GM19023 (cell line): ENCODE results near the gene LYPD1.
"Not testable (repeated sequence)": the region's sequence is repeated elsewhere in the genome, so short reads cannot be mapped to it uniquely, and the experiment has no call there.

Experiments
- ATAC-seq: cut with Tn5 transposase; IDR thresholded peaks from one replicate; pipeline ENCODE4 v1.9.1; 2021; ENCODE audit warnings: mild to moderate bottlenecking, moderate library complexity; ENCODE audit not compliant: unreplicated experiment

The LYPD1 gene

GRCh38 chr2:132669908-132670495 lies at the start of gene LYPD1:
Gene LYPD1, minus strand, starts transcription at chr2:132670205. Its CDS starts 273 bp downstream, at chr2:132669932.
- ATAC-seq = no peak

GRCh38 chr2:132719480-132719879 lies 49.5 kb upstream of the LYPD1 start:
- ATAC-seq = no peak

- no peak for ATAC-seq
These were observed 46.9 kb upstream of the LYPD1 start for GRCh38 chr2:132716954-132717353.

GRCh38 chr2:132715386-132716351 lies 45.7 kb upstream of the LYPD1 start:
- ATAC-seq = no peak

DNA sequence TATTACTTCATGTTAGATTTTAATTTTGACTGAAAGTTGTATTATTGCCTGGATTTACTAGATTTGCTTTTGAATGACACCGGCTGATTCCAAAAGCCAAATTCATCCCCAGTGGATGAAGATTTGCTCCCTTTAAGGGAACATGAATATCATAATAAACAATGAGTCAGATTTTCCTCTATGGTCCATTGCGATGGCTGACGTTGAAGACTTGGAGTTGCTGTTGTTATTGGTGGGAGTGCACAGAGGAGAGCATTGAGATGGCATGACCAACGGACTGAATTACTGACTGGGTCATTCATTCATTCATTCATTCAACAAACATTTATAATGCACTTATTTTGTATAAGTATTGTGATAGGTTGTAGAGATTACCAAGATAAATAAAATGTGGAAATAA lies 33.4 kb upstream of the LYPD1 start:
- no peak for ATAC-seq

DNA sequence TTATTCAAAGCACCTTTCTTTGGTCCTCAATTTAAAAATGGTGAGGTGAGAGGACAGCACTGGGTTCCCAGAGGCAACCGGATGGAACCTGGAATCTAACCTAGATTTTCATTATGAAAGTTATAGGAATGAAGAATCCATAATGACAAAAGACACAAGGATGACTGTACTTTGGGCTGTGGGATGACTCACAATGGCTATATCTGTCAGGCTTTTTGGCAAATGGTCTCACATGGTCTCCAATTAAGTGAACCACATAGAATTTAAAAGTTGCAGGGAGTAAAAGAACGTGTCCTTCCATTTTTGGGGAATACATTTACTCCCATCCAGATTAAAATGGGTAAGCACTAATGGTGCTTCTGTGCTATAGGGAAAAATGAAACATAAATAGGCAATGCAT lies 31.8 kb upstream of the LYPD1 start:
- ATAC-seq = no peak

DNA sequence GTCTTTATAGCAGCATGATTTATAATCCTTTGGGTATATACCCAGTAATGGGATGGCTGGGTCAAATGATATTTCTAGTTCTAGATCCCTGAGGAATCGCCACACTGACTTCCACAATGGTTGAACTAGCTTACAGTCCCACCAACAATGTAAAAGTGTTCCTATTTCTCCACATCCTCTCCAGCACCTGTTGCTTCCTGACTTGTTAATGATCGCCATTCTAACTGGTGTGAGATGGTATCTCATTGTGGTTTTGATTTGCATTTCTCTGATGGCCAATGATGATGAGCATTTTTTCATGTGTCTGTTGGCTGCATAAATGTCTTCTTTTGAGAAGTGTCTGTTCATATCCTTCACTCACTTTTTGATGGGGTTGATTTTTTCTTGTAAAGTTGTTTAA lies 29.8 kb upstream of the LYPD1 start:
- ATAC-seq = not testable (repeated sequence)

DNA sequence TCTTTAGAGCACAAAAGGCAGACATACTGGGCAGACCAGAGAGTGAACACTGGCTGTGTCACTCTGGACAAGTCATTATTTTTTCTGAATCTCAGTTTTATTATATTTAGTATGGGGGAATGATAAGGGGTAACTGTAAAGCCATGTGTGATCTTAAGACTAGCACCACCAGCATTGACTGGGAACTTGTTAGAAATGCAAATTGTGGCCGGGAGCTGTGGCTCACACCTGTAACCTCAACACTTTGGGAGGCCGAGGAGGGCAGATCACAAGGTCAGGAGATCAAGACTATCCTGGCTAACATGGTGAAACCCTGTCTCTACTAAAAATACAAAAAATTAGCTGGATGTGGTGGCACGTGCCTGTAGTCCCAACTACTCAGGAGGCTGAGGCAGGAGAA lies 28.3 kb upstream of the LYPD1 start:
- not testable (repeated sequence) for ATAC-seq

GRCh38 chr2:132697556-132698205 lies 27.7 kb upstream of the LYPD1 start:
- ATAC-seq = no peak

DNA sequence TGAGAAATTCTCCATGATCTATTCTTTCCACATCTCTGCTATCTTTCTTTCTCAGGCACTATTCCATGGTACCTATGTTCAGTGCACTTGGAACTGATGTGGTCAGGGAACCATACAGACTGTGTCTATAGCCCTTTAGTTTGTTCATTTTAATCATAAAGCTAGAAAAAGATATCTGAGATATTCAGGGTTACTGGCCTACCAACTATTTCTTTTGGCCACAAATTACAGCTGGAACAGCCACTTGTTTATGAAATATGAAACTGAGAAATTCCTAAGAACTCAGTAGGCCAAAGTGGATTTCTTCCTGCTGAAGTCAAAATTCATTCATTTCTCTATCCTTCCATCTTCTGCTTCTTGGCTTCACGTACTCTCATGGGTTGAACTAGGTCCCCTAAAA lies 22.8 kb upstream of the LYPD1 start:
- no peak for ATAC-seq

DNA sequence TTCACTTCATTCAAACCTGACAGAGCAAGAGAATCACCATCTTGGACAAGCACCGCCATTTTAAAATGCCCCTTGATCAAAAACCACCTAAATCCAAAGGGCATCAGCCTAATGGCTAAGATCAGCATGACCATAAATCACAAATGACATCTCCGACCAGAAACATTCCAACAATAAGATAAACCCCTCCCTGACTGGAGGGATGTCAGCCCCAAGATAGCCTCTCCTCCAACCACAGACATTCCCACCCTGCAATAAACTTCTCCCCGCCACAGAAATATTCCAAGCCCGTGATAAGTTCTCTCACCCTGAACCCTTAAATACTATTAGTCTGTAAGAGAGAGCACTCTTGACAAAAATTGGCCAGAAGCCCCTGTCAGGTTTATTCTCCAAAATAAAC lies 21.6 kb upstream of the LYPD1 start:
- ATAC-seq = no peak

DNA sequence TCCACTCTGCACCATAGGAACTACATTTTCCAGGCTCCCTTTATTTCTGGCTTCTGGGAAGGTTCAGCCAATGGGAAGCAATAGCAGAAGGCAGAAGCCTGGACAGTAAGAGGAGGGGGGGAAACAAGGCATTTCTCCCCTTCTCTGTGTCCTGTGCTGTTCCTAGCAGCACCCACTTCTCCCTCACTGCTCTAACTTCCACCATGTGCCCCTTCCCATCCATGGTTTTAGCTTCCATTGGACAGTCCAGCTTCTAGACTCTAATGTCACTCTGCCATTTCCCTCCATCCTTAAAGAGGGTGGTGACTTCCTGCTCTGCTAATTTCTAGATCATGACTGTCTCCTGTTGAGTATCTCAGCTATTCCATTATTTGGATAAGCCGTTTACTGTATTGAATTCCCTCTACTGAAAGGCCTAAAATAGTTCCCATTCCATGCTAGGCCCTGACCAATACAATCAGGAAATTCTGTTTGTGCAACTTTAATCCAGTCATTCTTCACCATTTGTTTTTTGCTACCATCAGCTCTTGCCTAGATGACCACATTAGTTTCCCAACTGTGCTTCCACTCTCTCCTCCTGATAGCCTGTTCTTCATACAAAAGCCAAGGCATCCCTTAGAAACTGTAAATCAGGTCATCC lies 20.8 kb upstream of the LYPD1 start:
- ATAC-seq = no peak

GRCh38 chr2:132681766-132682165 lies 11.8 kb upstream of the LYPD1 start:
- ATAC-seq = no peak

- no peak for ATAC-seq
These were observed 10.5 kb upstream of the LYPD1 start for GRCh38 chr2:132680544-132680943.

DNA sequence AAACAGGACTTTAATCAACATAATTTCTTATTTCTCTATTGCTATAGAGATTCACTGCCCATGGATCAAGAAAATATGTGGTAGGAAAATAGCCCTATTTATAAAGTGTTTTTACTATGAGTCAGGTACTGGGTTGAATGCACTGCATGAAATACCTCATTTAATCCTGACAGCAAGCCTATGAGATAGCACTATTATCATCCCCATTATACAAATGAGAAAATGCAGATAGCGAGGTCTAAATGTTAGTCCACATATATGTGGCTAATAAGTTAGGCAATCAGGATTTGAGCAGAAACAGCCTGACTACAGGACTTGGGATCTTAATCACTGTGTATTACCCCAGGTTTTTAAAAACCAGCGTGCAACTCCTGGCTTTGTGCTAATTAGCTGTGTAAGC lies 8.5 kb upstream of the LYPD1 start:
- ATAC-seq = no peak

- ATAC-seq = no peak
These were observed 7.7 kb upstream of the LYPD1 start for GRCh38 chr2:132677661-132678060.

DNA sequence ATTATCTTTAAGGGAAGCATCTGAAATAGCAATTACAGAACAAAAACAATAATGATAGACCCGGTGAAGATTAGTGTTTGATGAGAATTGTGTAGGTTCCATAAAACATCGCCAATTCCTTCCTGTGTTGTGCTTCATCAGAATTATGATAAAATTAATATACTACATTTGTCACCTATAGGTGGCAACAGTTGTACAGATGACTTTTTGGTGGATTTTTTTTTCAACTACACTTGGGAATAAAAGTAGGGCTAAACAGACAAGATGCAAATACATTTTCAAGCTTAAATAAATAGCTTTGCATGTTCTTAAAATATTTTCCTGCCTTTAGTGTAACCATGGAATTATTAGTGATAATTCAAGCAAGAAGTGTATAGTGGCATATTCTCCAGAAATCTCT lies 7.0 kb upstream of the LYPD1 start:
- no peak for ATAC-seq

DNA sequence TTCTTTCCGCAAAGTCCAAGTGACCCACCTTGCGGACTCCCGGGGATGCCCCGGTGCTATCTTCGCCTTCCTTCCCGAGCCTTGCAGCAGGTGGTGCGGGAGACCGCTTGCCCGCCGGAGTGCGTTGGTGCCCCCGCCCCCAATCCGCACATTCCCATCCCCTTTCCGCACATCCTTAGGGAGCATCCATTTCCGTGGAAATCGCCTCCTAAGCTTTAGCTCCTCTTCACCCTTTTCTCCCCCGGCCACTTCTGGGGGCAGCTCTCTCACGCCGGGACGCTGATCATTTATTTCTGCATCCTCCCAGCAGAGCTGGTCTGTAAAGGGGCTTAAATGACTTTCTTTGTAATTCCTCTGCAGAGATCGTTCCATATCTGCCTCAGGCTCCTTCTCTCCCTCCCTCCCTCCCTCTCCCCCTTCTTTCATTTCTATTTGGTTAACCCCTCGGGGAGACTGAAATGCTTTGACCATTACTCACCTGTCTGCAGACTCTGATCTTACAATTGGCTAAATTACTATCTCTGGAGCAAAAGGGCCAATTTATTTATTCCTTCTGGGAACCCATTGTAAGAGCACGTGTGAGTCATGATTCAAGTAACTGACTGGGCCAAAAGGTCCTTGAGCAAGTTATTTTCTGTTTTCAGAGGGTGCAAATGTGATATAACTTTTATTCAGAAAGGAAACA lies 1.3 kb upstream of the LYPD1 start:
- no peak for ATAC-seq

- ATAC-seq = no peak
These were observed 618 bp upstream of the LYPD1 start for GRCh38 chr2:132670496-132671150.
